ENCODE results near the gene TVP23A. TPM values are rescaled to one million over a fixed set of nuclear protein-coding genes. Genes with fewer than 3 reads are reported as not detected.

Gene TVP23A
- total and polyA plus RNA-seq, 9 donors, result 2.0 to 4.0 (median 2.9) TPM

DNA sequence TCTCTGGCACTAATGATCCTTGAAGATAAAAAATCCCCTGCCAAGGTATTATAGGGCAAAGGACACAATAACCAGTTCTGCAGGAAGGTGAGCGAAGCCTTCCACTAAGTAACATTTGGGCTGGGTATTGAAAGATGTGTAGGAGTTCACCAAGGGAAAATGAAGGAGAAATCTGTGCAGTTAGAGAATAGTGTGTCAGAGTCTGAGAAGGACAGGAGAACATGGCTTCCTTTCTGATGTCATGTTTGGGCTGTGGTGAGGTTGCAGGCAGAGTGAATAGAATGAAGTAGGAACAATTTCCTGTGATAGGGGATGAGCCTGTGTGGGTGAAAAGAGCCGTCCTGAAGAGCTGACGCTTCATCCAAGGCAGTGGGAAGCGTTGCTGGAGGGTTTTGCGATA lies 34.4 kb upstream of the TVP23A start:
- 48% methylated on average over 3 of the region's 5 CpGs for WGBS (ENCODE audit: insufficient coverage)
- Histone ChIP-seq H3K9me3 (replicated peaks; ENCODE audit: control insufficient read depth, low read depth, low read length) (no peaks in the 10 kb centered on the region), H3K36me3 (ENCODE audit: control insufficient read depth, insufficient read depth, low read length) (no peaks in the 10 kb centered on the region), H3K4me1 (ENCODE audit: control insufficient read depth, insufficient read depth, low read length) (no peaks in the 10 kb centered on the region), H3K27ac (ENCODE audit: low read length) (no peak overlapping the region), H3K27me3 (ENCODE audit: control insufficient read depth, insufficient read depth, low read length) (no peaks in the 10 kb centered on the region), H3K4me3 (ENCODE audit: low read length) (no peak overlapping the region)
- DNase-seq, result no peak

DNA sequence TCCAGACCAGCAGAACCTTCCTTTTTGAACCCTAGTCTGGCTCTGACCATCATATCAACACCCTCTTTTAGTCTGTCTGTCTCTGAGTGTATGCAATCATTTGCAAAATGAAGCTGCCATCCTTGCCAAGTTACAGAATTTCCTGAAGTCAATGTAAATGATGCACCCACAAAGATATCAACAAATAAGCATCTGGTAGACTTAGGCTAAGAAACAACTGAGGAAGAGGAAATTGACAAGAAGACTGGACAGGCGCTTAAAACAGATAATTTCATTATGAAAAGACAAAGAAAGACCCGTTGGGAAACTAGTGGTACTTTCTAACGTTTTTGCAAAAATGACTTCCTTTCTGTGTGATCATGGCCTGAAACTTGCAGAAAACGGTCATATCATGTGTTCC lies 33.7 kb upstream of the TVP23A start:
- no peaks in the 10 kb centered on the region for H3K9me3 ChIP-seq (replicated peaks; ENCODE audit: control insufficient read depth, low read depth, low read length)
- H3K4me1 ChIP-seq (ENCODE audit: control insufficient read depth, insufficient read depth, low read length), result no peaks in the 10 kb centered on the region
- no peak for DNase-seq
- no peak overlapping the region for H3K4me3 ChIP-seq (ENCODE audit: low read length)
- WGBS (ENCODE audit: insufficient coverage), result 90% methylated on average over 2 of the region's 4 CpGs
- no peaks in the 10 kb centered on the region for H3K27me3 ChIP-seq (ENCODE audit: control insufficient read depth, insufficient read depth, low read length)
- no peaks in the 10 kb centered on the region for H3K36me3 ChIP-seq (ENCODE audit: control insufficient read depth, insufficient read depth, low read length)
- no peak overlapping the region for H3K27ac ChIP-seq (ENCODE audit: low read length)

DNA sequence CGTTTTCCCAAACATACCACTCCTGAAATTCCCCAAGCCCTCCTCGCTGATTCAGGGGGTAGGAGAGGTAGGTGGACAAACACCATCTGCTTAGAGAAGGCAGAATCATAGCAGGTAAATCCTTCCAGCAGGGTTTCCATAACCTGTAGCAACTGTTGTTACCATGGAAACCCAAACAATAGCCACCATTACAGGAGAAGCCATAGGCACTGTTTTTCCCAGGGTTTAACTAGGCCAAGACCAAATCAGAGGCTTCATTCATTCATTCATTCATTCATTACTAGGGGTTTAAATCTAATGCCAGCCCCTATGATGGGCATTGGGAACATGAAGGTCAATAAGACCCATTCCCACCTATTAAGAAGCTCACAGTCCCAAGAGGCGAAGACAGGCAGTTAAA lies 32.9 kb upstream of the TVP23A start:
- no peaks in the 10 kb centered on the region for H3K9me3 ChIP-seq (replicated peaks; ENCODE audit: control insufficient read depth, low read depth, low read length)
- H3K27ac ChIP-seq (ENCODE audit: low read length), result no peak overlapping the region
- no peaks in the 10 kb centered on the region for H3K4me1 ChIP-seq (ENCODE audit: control insufficient read depth, insufficient read depth, low read length)
- no peak for DNase-seq
- no peak overlapping the region for H3K4me3 ChIP-seq (ENCODE audit: low read length)
- no peaks in the 10 kb centered on the region for H3K36me3 ChIP-seq (ENCODE audit: control insufficient read depth, insufficient read depth, low read length)
- WGBS (ENCODE audit: insufficient coverage), result no CpG with 5 or more reads among the region's 3 CpGs
- H3K27me3 ChIP-seq (ENCODE audit: control insufficient read depth, insufficient read depth, low read length), result no peaks in the 10 kb centered on the region

DNA sequence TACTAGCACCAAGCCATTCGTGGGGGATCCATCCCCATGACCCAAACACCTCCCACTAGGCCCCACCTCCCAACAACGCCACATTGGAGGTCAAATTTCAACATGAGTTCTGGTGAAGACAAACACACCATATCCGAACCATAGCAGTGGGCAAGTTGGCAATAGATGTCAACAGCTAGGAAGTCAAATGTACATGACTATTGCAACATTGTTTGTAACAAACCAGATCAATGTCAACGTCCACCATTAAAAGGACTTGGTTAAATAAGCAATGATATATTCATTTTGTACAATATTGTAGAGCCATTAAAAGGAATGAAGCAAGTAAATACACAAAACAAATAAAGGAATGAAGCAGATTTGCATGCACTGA lies 31.9 kb upstream of the TVP23A start:
- H3K4me3 ChIP-seq (ENCODE audit: low read length), result no peak overlapping the region
- H3K27ac ChIP-seq (ENCODE audit: low read length), result no peak overlapping the region
- H3K27me3 ChIP-seq (ENCODE audit: control insufficient read depth, insufficient read depth, low read length), result no peaks in the 10 kb centered on the region
- 40% methylated on average over 1 of the region's 4 CpGs for WGBS (ENCODE audit: insufficient coverage)
- H3K9me3 ChIP-seq (replicated peaks; ENCODE audit: control insufficient read depth, low read depth, low read length), result no peaks in the 10 kb centered on the region
- H3K36me3 ChIP-seq (ENCODE audit: control insufficient read depth, insufficient read depth, low read length), result no peaks in the 10 kb centered on the region
- H3K4me1 ChIP-seq (ENCODE audit: control insufficient read depth, insufficient read depth, low read length), result no peaks in the 10 kb centered on the region
- no peak for DNase-seq

DNA sequence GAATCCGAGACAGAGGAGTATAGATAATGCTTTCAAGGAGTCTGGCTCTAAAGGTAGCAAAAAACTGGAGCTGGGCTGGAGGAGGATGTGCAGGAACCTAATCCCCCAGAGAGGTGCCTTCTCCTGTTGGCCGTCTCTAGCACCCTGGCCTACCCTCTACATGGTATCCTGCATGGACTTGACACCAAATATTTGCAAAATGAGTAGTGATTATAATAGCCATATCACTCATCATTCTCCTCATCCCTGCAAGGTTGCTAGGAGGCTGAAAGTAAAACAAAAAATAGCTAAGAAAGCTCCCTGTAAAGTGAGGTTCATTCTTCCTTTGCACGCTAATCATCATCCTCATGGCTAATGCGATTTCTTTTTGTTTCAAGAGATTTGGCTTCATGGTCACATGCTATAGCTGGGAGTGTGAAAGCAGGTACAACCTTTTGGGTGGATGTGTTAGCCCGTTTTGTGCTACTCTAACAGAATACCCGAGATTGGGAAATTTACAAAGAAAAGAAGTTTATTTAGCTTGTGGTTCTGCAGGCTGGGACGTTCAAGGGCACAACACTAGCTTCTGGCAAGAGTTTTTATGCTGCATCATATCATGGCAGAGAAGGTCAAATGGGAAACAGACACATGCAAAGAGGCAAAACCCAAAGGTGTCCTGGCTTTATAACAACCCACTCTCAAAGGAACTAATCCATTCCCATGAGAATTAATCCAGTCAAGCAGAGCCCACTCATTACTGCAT lies 31.3 kb upstream of the TVP23A start:
- no peaks in the 10 kb centered on the region for H3K4me1 ChIP-seq (ENCODE audit: control insufficient read depth, insufficient read depth, low read length)
- DNase-seq, result no peak

DNA sequence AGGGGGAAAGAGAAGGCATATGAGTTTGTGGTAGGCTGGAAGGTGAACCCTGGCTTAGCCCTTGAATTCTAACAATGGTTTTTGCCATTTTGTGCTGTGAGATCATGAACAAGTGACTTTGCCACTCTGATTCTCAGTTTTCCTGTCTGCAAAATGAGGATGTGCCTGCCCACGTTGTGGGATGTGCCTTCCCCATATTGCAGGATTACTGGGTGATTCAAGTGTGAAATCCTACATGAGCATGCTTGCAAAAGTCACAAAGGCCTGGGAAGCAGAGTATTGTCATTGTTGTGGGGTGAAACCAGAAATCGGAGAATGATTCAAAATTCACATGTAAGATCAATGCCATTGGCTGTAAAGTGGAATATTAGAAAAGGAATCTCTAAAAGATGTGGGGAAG lies 28.6 kb upstream of the TVP23A start:
- Histone ChIP-seq H3K27ac (ENCODE audit: low read length) (no peak overlapping the region), H3K4me3 (ENCODE audit: low read length) (no peak overlapping the region), H3K4me1 (ENCODE audit: control insufficient read depth, insufficient read depth, low read length) (no peaks in the 10 kb centered on the region), H3K36me3 (ENCODE audit: control insufficient read depth, insufficient read depth, low read length) (no peaks in the 10 kb centered on the region), H3K9me3 (replicated peaks; ENCODE audit: control insufficient read depth, low read depth, low read length) (no peaks in the 10 kb centered on the region), H3K27me3 (ENCODE audit: control insufficient read depth, insufficient read depth, low read length) (no peaks in the 10 kb centered on the region)
- no peak for DNase-seq
- WGBS (ENCODE audit: insufficient coverage), result 49% methylated on average over 2 of the region's 2 CpGs

More for the DNA sequence above, 31.3 kb upstream of the TVP23A start:
- WGBS (ENCODE audit: insufficient coverage), result 73% methylated on average over 3 of the region's 7 CpGs
- no peaks in the 10 kb centered on the region for H3K9me3 ChIP-seq (replicated peaks; ENCODE audit: control insufficient read depth, low read depth, low read length)
- no peaks in the 10 kb centered on the region for H3K27me3 ChIP-seq (ENCODE audit: control insufficient read depth, insufficient read depth, low read length)
- H3K4me3 ChIP-seq (ENCODE audit: low read length), result no peak overlapping the region
- H3K27ac ChIP-seq (ENCODE audit: low read length), result no peak overlapping the region
- no peaks in the 10 kb centered on the region for H3K36me3 ChIP-seq (ENCODE audit: control insufficient read depth, insufficient read depth, low read length)

DNA sequence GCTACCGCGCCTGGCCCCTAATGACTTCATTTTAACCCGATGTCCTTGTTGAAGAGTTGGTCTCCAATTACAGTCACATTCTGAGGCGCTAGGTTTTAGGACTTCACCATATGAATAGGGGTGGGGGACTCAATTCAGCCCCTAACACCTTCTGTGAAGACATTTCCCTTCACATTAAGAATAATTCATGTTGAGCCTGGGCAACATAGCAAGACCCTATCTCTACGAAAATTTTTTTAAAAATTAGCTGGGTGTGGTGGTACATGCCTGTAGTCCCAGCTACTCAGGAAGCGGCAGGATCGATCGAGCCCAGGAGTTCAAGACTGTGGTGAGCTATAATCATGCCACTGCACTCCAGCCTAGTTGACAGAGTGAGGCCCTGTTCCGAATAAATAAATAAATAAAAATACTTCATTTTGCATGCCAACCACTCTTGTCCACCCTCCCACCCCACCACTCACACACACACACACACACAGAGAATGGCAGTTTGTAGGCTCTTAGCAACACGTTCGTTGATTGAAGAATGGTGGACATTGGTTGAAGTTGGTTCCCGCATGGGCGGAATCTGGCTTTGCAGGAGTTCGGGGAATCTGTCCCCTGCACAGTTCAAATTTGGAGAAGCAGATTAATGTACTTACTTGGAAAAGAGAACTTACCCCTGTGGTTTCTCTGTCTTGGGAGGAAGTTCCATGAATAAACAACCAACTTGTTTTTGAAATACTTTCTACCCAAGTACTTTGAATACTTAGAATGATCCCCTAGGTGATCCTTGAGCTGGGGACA lies 27.8 kb upstream of the TVP23A start:
- Histone ChIP-seq H3K9me3 (replicated peaks; ENCODE audit: control insufficient read depth, low read depth, low read length) (no peaks in the 10 kb centered on the region), H3K4me3 (ENCODE audit: low read length) (no peak overlapping the region), H3K27me3 (ENCODE audit: control insufficient read depth, insufficient read depth, low read length) (peaks cover 4% of the 10 kb centered on the region), H3K4me1 (ENCODE audit: control insufficient read depth, insufficient read depth, low read length) (no peaks in the 10 kb centered on the region), H3K36me3 (ENCODE audit: control insufficient read depth, insufficient read depth, low read length) (no peaks in the 10 kb centered on the region), H3K27ac (ENCODE audit: low read length) (no peak overlapping the region)
- DNase-seq, result peak; percentile 47
- 73% methylated on average over 3 of the region's 14 CpGs for WGBS (ENCODE audit: insufficient coverage)

DNA sequence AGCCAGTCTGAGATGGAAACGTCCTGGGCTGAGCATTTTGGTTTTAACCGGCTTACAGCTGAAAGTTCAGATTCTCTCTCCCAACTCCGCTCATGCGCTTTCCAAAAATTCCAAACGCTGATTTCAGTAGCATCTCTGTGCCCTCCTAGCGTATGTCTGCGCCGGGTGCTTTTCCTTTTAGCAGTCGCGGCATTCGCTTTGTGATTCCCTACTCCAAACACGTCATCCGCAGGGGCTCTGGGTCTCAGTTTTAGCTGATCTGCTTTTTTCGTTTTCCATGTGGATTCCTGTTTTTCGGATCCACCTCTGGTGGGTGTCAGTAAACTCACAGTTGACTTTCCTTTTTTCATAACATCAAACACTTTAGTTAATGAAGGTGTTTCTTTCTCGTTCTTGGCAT lies 22.1 kb upstream of the TVP23A start:
- no peaks in the 10 kb centered on the region for H3K36me3 ChIP-seq (ENCODE audit: control insufficient read depth, insufficient read depth, low read length)
- no peak overlapping the region for H3K4me3 ChIP-seq (ENCODE audit: low read length)
- no peaks in the 10 kb centered on the region for H3K9me3 ChIP-seq (replicated peaks; ENCODE audit: control insufficient read depth, low read depth, low read length)
- no peak overlapping the region for H3K27ac ChIP-seq (ENCODE audit: low read length)
- DNase-seq, result no peak
- H3K4me1 ChIP-seq (ENCODE audit: control insufficient read depth, insufficient read depth, low read length), result no peaks in the 10 kb centered on the region
- H3K27me3 ChIP-seq (ENCODE audit: control insufficient read depth, insufficient read depth, low read length), result peaks cover 12% of the 10 kb centered on the region
- 50% methylated on average over 12 of the region's 16 CpGs for WGBS (ENCODE audit: insufficient coverage)

DNA sequence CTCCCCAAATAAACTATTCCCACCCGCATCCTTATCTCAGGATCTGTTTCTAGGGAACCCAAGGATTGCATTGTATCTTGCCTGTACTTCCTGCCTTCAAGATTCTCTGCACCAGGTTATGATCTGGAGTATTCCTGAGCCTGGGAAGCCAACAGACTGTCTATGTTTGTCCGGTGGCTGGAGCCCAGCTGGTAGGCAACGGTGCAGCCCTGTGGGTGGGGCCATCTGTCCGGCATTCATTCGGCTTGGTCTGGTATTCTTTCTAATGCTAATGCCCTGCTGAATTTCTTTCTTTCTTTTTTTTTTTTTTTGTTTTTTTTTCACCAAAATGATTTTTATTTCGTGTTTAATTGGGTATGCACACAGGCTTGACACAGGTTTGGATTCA lies 20.7 kb upstream of the TVP23A start:
- Histone ChIP-seq H3K4me1 (ENCODE audit: control insufficient read depth, insufficient read depth, low read length) (no peaks in the 10 kb centered on the region), H3K9me3 (replicated peaks; ENCODE audit: control insufficient read depth, low read depth, low read length) (no peaks in the 10 kb centered on the region), H3K27me3 (ENCODE audit: control insufficient read depth, insufficient read depth, low read length) (peaks cover 12% of the 10 kb centered on the region), H3K36me3 (ENCODE audit: control insufficient read depth, insufficient read depth, low read length) (no peaks in the 10 kb centered on the region), H3K27ac (ENCODE audit: low read length) (no peak overlapping the region), H3K4me3 (ENCODE audit: low read length) (no peak overlapping the region)
- WGBS (ENCODE audit: insufficient coverage), result 54% methylated on average over 4 of the region's 6 CpGs
- DNase-seq, result no peak

DNA sequence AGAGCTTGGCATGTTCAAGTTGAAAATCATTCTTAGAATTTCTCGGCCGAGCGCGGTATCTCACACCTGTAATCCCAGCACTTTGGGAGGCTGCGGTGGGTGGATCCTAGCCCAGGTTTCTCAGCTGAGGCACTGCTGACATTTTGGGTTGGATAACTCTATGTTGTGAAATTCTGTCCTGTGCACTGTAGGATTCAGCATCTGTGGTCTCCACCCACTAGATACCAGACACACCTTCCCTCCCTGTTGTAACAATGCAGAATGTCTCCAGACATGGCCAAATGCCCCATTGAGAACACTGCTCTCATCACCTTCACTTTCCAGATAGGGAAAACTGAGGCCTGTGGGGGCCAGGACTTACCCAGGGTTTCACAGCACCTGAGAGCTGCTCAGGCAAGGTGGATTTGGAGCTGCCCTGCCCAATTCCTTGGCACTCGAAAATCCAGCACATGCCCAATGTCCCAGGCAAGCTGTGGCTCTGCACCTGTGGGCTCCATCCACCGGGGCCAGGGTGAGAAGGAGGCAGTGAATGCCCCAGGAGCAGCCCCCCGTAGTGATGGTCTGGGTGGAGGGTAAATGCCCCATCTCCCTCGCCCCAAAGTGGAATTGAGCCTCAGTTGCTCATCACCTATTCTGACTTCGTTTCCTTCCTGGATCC lies 20.2 kb upstream of the TVP23A start:
- Histone ChIP-seq H3K4me1 (ENCODE audit: control insufficient read depth, insufficient read depth, low read length) (no peaks in the 10 kb centered on the region), H3K27ac (ENCODE audit: low read length) (no peak overlapping the region), H3K36me3 (ENCODE audit: control insufficient read depth, insufficient read depth, low read length) (no peaks in the 10 kb centered on the region), H3K9me3 (replicated peaks; ENCODE audit: control insufficient read depth, low read depth, low read length) (no peaks in the 10 kb centered on the region), H3K4me3 (ENCODE audit: low read length) (no peak overlapping the region), H3K27me3 (ENCODE audit: control insufficient read depth, insufficient read depth, low read length) (peaks cover 12% of the 10 kb centered on the region)
- DNase-seq, result no peak
- WGBS (ENCODE audit: insufficient coverage), result 80% methylated on average over 7 of the region's 10 CpGs

All from muscle of leg (tissue), 11 donors.